ENCODE measurements around the gene NSMF.
"Not testable (repeated sequence)": the region's sequence is repeated elsewhere in the genome, so short reads cannot be mapped to it uniquely, and the experiment has no call there.

The NSMF gene

GRCh38 chr9:137410236-137410890 is 48.8 kb downstream of the NSMF start:
- not testable (repeated sequence) for DNase-seq

- DNase-seq, result no peak
Measured at GRCh38 chr9:137409515-137409914, 49.6 kb downstream of the NSMF start.

- DNase-seq, result no peak
Measured at GRCh38 chr9:137408651-137409405, 50.3 kb downstream of the NSMF start.

DNA sequence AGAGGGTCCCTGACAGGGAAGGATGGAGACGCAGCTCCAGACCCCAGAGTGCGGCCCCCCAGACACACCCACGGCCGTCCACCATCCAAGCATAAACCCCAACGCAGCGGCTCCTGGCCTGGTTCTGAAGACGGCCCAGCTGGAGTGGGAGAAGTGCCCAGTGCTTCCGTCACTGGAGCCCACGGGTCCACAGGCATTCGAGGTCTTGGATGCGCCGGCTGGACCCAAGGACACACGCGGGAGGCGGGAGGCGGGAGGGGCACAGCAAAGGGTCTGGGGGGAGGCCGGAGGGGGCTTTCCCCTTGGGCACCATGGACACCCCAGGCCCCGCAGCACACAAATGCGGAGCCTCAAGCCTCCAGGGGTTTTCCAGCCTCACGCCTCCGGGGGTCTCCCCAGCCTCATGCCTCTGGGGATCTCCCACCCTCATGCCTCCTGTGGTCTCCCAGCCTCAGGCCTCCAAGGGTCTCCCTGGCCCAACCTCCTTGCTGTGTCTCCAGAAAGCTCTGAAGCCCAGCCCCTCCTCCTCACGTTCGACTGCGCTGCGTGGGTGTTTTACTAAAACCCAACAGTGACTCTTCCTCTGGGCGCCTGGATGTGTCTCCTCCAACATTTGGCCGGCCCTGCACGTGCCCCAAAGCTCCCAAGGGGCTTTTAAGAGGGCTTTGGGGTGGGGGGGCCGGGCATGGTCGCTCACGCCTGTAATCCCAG is 51.4 kb downstream of the NSMF start:
- no peak for DNase-seq

DNA sequence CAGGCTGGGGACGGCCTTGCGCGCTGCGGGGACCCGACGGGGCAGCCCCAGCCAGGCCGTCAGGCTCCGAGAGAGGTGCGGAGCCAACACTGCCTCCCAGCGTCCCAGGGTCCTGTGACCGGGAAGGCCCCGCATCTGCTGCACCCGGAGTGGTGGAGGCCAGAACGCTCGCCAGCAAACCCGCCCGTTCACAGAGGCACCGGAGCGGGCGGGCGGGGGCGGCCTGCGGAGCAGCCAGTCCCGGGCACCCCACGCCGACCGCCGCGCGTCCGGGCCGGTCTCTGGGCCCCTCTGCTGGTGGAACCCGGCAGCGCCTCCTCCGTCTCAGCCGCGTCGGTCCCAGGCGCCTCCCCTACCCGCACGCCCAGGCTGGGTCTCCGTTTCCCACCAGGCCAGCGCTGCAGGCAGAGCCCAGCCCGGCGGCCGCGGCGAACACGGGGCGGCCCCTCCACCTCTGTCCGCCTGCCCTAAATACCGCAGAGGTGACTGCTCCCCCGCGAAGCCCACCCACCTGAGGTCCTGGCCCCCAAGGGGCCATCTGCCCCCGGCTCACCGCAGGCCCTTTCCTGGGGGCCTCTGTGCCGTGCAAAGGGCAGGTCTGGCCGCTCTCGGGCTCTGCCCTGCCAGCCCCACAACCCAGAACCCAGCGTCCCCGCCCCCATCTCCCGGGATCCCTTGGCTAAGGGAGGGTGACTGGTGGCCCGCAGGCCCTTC is 52.1 kb downstream of the NSMF start:
- DNase-seq, result peak; percentile 88

- DNase-seq, result no peak
Measured at GRCh38 chr9:137406085-137406760, 52.9 kb downstream of the NSMF start.

GRCh38 chr9:137405677-137406081 is 53.5 kb downstream of the NSMF start:
- no peak for DNase-seq

DNA sequence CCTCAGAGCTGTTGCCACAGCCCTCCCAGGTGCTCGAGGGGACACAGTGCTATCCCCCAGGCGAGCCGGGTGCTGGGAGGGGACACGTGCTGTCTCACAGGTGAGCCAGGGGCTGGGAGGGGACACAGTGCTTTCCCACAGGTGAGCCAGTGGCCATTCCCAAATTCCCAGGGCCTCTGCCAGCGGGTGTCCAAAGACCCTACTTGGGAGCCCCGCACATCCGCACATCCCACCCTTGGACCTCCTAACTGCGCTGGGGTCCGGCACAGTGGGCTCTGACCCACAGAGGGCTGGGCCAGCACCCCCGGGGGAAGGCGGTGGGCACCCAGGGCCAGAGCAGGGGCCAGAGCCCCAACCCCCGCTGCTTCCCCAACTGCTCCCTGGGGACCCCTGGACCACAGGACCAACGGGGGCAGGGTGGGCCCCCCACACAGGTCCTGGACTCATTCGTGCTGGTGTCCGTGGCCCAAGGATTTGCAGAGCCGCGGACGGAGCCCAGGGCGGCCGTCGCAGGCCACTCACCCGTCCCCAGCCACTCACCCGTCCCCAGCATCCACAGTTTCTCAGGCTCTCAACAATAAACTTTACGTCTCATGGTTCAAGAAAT is 54.1 kb downstream of the NSMF start:
- DNase-seq, result no peak

DNA sequence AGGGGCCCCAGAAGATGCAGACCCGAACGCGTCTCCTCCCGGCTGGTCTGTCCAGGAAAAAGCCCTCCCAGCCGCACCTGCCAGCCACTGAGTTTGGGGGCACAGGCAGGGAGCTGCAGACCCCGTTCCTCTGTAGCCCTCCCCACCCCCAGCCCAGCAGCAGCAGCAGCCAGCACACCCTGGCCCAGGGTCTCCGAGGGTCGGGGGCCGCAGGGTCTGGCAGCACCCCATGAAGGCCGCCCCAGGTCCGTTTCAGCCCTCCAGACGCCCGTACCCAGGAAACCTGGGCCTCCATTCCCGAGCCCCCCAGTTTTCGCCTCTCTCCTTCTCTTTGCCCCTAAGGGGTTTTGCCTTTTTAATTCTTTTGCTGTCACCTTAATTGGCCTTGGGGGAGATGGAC is 55.9 kb downstream of the NSMF start:
- no peak for DNase-seq

DNA sequence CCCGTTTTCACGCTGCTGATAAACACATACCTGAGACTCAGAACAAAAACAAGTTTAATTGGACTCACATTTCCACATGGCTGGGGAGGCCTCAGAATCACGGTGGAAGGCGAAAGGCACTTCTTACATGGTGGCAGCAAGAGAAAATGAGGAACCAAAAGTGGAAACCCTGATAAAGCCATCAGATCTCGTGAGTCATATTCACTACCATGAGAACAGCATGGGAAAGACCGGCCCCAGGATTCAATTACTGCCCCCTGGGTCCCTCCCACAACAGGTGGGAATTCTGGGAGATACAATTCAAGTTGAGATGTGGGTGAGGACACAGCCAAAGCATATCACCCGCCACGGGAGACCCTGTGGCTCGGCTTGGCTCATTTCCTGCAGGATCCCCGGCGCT is 56.4 kb downstream of the NSMF start:
- DNase-seq, result no peak

DNA sequence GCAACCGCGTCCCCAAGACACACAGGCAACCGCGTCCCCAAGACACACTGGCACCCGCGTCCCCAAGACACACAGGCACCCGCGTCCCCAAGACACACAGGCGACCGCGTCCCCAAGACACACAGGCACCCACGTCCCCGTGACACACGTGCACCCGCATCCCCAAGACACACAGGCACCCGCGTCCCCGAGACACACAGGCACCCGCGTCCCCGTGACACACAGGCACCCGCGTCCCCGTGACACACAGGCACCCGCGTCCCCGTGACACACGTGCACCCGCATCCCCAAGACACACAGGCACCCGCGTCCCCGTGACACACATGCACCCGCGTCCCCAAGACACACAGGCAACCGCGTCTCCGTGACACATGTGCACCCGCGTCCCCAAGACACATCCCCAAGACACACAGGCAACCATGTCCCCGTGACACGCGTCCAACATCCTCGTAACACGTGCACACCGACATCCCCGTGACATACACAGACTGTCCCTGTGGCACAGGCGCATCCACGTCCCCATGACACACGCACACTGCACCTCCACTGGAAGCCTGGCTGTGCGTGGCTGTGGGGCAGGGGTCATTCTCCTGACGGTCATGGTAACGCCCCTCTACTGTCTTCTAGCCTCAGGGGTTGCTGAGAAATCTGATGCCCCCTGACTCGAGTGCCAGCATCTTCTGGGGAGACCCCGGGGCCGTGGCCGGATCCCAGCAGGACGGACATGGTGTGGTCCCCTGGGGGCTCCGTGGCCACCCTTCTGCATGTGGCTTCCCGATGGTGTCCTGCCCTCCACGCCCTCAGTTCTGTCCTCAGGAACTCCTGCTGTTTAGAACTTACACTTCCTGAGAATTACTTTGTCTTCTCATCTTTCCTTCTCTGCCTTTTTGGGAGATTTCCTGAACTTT is 60.3 kb downstream of the NSMF start:
- no peak for DNase-seq

DNA sequence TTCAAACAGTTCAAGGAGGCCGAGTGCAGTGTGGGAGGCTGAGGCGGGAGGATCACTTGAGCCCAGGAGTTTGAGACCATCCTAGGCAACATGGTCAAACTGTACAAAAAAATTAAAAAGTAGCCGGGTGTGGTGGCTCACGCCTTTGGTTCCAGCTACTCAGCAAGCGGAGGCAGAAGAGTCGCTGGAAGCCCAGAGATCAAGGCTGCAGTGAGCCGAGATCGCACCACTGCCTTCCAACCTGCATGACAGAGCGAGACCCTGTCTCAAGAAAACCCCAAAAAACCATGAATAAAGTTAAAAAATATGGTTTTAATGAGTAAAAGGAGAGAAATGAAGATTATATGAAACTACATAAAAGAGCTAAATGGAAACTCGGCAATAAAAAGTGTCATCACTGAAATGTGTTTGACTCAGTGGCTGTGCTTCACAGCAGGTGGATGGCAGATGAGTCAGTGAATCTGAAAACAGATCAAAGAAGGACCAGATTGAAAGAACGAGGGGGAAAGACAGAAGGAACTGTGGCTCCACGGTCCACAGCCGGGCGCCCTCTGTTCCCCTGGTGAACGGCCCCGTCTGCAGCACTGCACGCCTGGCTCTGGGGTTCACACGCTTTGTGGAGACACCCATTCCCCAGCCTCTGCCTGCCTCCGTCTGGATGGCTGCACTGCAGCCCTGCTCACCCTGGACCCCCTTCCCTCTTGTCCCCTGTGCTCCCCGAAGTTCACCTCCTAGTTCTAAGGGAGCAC is 61.3 kb downstream of the NSMF start:
- DNase-seq, result no peak
